GM12878 (cell line): ENCODE results near the gene TSPAN15. TPM values are rescaled to one million over a fixed set of nuclear protein-coding genes. Genes with fewer than 3 reads are reported as not detected.

Experiments used
- SREBF2 ChIP-seq: IDR thresholded peaks from 2 replicates; pipeline ENCODE4 v1.6.1; 2012; ENCODE audit warnings: mild to moderate bottlenecking, low read length
- STAT3 ChIP-seq: IDR thresholded peaks from 2 replicates; pipeline ENCODE4 v1.6.1; 2011; ENCODE audit warnings: low read depth, low read length, improper control_type of control experiment
- ZNF274 ChIP-seq: IDR thresholded peaks from one replicate; pipeline ENCODE4 v1.8.0; 2011; ENCODE audit not compliant: insufficient read length, insufficient read depth
- polyA plus RNA-seq, 11 experiments: library from polyadenylated mRNA; depleted of rRNA in 4 of 11; unstranded in 6 of 11; stranded (reverse) in 5 of 11; fragments of >200 nt; fragmentation: Nextera tagmentation in 4 of 11; fragmentation: Illumina TruSeq in 1 of 11; extraction: Ambion mirVana in 4 of 11; extraction: Trizol in 1 of 11; gene quantifications; 1 replicate in 1 of 11; 2 replicates in 10 of 11; pipeline versions ENCODE4 v1.2.1 to v1.2.3, GENCODE V29; 2011 to 2016; ENCODE audit warnings: inconsistent platforms in 2 of 11, missing spikeins in 2 of 11, low read depth in 1 of 11
- total RNA-seq, 4 experiments: library from RNA; depleted of rRNA in 3 of 4; stranded (reverse); fragments of >200 nt in 3 of 4; fragmentation: Illumina TruSeq in 1 of 4; extraction: Trizol in 1 of 4; gene quantifications; 2 replicates each; pipeline versions ENCODE4 v1.2.1 to v1.2.3, GENCODE V29; 2013 to 2021
- TF ChIP-seq, protein P1 (sequence below): IDR thresholded peaks from 2 replicates; pipeline ENCODE4 v1.6.1; 2011; ENCODE audit warnings: borderline replicate concordance, low read depth, mild to moderate bottlenecking, moderate library complexity, low read length; ENCODE audit not compliant: insufficient read depth, poor library complexity, severe bottlenecking
- TF ChIP-seq, protein P2 (sequence below): IDR thresholded peaks from 2 replicates; pipeline ENCODE4 v1.6.1; 2012; ENCODE audit warnings: improper control_type of control experiment, low read depth, low read length; ENCODE audit not compliant: insufficient replicate concordance

TSPAN15 gene
- total and polyA plus RNA-seq, 10 of the 15 experiments (the other 5 are each of a cell fraction or from before 2014, with no cell fraction given): 1.3 to 8.5 (median 2.4) TPM; not detected in 2

DNA sequence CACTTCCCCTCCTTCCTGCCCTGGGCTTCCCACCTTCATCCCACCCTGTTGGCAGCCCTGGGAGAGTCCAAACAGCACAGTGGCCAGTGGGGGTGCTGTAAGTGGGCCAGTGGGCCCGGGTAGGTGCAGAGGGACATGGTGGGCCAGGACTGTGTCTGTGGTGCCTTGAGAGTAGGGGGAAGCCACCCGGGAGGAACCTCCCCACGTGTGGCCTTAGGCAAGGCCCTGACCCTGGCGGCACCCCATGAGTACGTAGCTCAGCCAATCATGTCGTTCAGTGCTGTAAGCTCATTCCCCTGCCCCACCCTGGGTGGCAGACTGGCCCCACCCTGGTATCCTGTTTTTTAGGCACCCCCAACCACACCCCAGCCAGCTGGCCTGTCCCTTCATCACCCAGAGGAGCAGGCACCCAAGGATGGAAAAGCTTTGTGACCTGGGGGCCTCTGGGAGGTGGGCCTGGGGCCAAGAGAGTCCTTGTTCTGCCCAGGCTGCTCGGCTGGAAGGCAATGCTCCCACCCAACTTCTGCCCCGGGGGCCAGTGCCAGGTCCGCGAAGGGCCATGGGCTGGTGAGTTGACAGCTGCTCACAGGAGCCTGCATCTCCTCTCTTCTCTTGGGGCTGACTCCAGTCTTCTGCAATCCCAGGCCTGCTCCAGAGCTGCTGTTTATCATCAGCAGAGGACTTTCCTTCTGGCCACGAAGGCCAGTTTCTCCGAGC is 41.6 kb downstream of the TSPAN15 start (continued):
- no peak for TF ChIP-seq ZNF274
- no peak for TF ChIP-seq STAT3
- TF ChIP-seq SREBF2: no peak
- TF ChIP-seq, protein P1, sequence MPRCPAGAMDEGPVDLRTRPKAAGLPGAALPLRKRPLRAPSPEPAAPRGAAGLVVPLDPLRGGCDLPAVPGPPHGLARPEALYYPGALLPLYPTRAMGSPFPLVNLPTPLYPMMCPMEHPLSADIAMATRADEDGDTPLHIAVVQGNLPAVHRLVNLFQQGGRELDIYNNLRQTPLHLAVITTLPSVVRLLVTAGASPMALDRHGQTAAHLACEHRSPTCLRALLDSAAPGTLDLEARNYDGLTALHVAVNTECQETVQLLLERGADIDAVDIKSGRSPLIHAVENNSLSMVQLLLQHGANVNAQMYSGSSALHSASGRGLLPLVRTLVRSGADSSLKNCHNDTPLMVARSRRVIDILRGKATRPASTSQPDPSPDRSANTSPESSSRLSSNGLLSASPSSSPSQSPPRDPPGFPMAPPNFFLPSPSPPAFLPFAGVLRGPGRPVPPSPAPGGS: no peak
- TF ChIP-seq, protein P2, sequence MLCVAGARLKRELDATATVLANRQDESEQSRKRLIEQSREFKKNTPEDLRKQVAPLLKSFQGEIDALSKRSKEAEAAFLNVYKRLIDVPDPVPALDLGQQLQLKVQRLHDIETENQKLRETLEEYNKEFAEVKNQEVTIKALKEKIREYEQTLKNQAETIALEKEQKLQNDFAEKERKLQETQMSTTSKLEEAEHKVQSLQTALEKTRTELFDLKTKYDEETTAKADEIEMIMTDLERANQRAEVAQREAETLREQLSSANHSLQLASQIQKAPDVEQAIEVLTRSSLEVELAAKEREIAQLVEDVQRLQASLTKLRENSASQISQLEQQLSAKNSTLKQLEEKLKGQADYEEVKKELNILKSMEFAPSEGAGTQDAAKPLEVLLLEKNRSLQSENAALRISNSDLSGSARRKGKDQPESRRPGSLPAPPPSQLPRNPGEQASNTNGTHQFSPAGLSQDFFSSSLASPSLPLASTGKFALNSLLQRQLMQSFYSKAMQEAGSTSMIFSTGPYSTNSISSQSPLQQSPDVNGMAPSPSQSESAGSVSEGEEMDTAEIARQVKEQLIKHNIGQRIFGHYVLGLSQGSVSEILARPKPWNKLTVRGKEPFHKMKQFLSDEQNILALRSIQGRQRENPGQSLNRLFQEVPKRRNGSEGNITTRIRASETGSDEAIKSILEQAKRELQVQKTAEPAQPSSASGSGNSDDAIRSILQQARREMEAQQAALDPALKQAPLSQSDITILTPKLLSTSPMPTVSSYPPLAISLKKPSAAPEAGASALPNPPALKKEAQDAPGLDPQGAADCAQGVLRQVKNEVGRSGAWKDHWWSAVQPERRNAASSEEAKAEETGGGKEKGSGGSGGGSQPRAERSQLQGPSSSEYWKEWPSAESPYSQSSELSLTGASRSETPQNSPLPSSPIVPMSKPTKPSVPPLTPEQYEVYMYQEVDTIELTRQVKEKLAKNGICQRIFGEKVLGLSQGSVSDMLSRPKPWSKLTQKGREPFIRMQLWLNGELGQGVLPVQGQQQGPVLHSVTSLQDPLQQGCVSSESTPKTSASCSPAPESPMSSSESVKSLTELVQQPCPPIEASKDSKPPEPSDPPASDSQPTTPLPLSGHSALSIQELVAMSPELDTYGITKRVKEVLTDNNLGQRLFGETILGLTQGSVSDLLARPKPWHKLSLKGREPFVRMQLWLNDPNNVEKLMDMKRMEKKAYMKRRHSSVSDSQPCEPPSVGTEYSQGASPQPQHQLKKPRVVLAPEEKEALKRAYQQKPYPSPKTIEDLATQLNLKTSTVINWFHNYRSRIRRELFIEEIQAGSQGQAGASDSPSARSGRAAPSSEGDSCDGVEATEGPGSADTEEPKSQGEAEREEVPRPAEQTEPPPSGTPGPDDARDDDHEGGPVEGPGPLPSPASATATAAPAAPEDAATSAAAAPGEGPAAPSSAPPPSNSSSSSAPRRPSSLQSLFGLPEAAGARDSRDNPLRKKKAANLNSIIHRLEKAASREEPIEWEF: no peak
